HEK293 (cell line): ENCODE measurements around the gene RNF135.

ENCODE experiments used
- IKZF3 ChIP-seq: fragments of 450-650 bp; IDR thresholded peaks from 2 replicates; pipeline ENCODE4 v1.5.0; 2018; ENCODE audit warnings: missing biosample characterization, mild to moderate bottlenecking, missing genetic modification characterization, moderate library complexity
- REST ChIP-seq: fragments of 450-650 bp; formaldehyde crosslinking; IDR thresholded peaks from 2 replicates; pipeline ENCODE4 v1.5.1; 2016; ENCODE audit warnings: missing biosample characterization, missing genetic modification characterization
- SALL2 ChIP-seq: fragments of 450-650 bp; formaldehyde crosslinking; IDR thresholded peaks from 2 replicates; pipeline ENCODE4 v1.5.0; 2017; ENCODE audit warnings: missing biosample characterization, mild to moderate bottlenecking, missing genetic modification characterization, borderline replicate concordance
- ZBTB11 ChIP-seq: fragments of 450-650 bp; formaldehyde crosslinking; conservative IDR thresholded peaks from 2 replicates; pipeline ENCODE4 v1.5.1; 2016; ENCODE audit warnings: low read depth, missing biosample characterization, missing genetic modification characterization
- ZBTB17 ChIP-seq: fragments of 450-650 bp; formaldehyde crosslinking; IDR thresholded peaks from 2 replicates; pipeline ENCODE4 v1.5.1; 2016; ENCODE audit warnings: missing biosample characterization, missing genetic modification characterization
- ZNF112 ChIP-seq: fragments of 450-650 bp; formaldehyde crosslinking; IDR thresholded peaks from 2 replicates; pipeline ENCODE4 v1.5.0; 2017; ENCODE audit warnings: missing biosample characterization, missing genetic modification characterization
- ZNF140 ChIP-seq: fragments of 450-650 bp; formaldehyde crosslinking; IDR thresholded peaks from 2 replicates; pipeline ENCODE4 v1.5.1; 2016; ENCODE audit warnings: missing biosample characterization, missing genetic modification characterization
- ZNF292 ChIP-seq: fragments of 450-650 bp; formaldehyde crosslinking; IDR thresholded peaks from 2 replicates; pipeline ENCODE4 v1.5.1; 2016; ENCODE audit warnings: low read depth, missing biosample characterization, missing genetic modification characterization, borderline replicate concordance
- ZNF362 ChIP-seq: fragments of 450-650 bp; formaldehyde crosslinking; IDR thresholded peaks from 2 replicates; pipeline ENCODE4 v1.5.1; 2016; ENCODE audit warnings: missing biosample characterization, missing genetic modification characterization
- ZNF366 ChIP-seq: fragments of 450-650 bp; formaldehyde crosslinking; conservative IDR thresholded peaks from 2 replicates; pipeline ENCODE4 v1.5.1; 2016; ENCODE audit warnings: missing biosample characterization, missing genetic modification characterization
- ZSCAN4 ChIP-seq: fragments of 450-650 bp; formaldehyde crosslinking; IDR thresholded peaks from 2 replicates; pipeline ENCODE4 v1.5.1; 2017; ENCODE audit warnings: missing biosample characterization, missing genetic modification characterization
- TF ChIP-seq, protein P1 (sequence below): fragments of 450-650 bp; formaldehyde crosslinking; IDR thresholded peaks from 2 replicates; pipeline ENCODE4 v1.5.1; 2016; ENCODE audit warnings: missing biosample characterization, missing genetic modification characterization
- TF ChIP-seq, protein P2 (sequence below): fragments of 450-650 bp; formaldehyde crosslinking; IDR thresholded peaks from 2 replicates; pipeline ENCODE4 v1.5.1; 2016; ENCODE audit warnings: missing biosample characterization, missing genetic modification characterization
- TF ChIP-seq, protein P3 (sequence below): fragments of 450-650 bp; formaldehyde crosslinking; IDR thresholded peaks from 2 replicates; pipeline ENCODE4 v1.5.1; 2016; ENCODE audit warnings: missing biosample characterization, missing genetic modification characterization

GRCh38 chr17:30964876-30965275 lies 6.0 kb upstream of the RNF135 start:
- TF ChIP-seq, protein P1, sequence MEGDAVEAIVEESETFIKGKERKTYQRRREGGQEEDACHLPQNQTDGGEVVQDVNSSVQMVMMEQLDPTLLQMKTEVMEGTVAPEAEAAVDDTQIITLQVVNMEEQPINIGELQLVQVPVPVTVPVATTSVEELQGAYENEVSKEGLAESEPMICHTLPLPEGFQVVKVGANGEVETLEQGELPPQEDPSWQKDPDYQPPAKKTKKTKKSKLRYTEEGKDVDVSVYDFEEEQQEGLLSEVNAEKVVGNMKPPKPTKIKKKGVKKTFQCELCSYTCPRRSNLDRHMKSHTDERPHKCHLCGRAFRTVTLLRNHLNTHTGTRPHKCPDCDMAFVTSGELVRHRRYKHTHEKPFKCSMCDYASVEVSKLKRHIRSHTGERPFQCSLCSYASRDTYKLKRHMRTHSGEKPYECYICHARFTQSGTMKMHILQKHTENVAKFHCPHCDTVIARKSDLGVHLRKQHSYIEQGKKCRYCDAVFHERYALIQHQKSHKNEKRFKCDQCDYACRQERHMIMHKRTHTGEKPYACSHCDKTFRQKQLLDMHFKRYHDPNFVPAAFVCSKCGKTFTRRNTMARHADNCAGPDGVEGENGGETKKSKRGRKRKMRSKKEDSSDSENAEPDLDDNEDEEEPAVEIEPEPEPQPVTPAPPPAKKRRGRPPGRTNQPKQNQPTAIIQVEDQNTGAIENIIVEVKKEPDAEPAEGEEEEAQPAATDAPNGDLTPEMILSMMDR (tag by site-specific recombination), result no peak
- TF ChIP-seq ZNF292 (tag by site-specific recombination) (no peak), ZBTB11 (no peak), IKZF3 (no peak), ZNF112 (tag by site-specific recombination) (no peak), REST (tag by site-specific recombination) (no peak), ZSCAN4 (no peak), SALL2 (tag by site-specific recombination) (no peak), ZBTB17 (tag by site-specific recombination) (no peak), ZNF140 (tag by site-specific recombination) (no peak), ZNF366 (tag by site-specific recombination) (no peak), ZNF362 (tag by site-specific recombination) (no peak)
- TF ChIP-seq, protein P2, sequence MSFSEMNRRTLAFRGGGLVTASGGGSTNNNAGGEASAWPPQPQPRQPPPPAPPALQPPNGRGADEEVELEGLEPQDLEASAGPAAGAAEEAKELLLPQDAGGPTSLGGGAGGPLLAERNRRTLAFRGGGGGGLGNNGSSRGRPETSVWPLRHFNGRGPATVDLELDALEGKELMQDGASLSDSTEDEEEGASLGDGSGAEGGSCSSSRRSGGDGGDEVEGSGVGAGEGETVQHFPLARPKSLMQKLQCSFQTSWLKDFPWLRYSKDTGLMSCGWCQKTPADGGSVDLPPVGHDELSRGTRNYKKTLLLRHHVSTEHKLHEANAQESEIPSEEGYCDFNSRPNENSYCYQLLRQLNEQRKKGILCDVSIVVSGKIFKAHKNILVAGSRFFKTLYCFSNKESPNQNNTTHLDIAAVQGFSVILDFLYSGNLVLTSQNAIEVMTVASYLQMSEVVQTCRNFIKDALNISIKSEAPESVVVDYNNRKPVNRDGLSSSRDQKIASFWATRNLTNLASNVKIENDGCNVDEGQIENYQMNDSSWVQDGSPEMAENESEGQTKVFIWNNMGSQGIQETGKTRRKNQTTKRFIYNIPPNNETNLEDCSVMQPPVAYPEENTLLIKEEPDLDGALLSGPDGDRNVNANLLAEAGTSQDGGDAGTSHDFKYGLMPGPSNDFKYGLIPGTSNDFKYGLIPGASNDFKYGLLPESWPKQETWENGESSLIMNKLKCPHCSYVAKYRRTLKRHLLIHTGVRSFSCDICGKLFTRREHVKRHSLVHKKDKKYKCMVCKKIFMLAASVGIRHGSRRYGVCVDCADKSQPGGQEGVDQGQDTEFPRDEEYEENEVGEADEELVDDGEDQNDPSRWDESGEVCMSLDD (tag by site-specific recombination), result no peak
- TF ChIP-seq, protein P3, sequence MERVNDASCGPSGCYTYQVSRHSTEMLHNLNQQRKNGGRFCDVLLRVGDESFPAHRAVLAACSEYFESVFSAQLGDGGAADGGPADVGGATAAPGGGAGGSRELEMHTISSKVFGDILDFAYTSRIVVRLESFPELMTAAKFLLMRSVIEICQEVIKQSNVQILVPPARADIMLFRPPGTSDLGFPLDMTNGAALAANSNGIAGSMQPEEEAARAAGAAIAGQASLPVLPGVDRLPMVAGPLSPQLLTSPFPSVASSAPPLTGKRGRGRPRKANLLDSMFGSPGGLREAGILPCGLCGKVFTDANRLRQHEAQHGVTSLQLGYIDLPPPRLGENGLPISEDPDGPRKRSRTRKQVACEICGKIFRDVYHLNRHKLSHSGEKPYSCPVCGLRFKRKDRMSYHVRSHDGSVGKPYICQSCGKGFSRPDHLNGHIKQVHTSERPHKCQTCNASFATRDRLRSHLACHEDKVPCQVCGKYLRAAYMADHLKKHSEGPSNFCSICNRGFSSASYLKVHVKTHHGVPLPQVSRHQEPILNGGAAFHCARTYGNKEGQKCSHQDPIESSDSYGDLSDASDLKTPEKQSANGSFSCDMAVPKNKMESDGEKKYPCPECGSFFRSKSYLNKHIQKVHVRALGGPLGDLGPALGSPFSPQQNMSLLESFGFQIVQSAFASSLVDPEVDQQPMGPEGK (tag by site-specific recombination), result no peak
